GM06990 (cell line): ENCODE measurements around the gene ABCA4.
A peak's percentile ranks its signal among the peaks of the same experiment; 100 is the strongest.

Experiments used
- DNase-seq: peaks from one replicate; pipeline ENCODE4 v3.0.0-alpha.2; 2011; ENCODE audit not compliant: insufficient read length; ENCODE audit errors: extremely low read depth
- H3K27me3 ChIP-seq: replicated peaks from 2 replicates; pipeline ENCODE4 v1.6.0; 2011; ENCODE audit warnings: low read length; ENCODE audit not compliant: control insufficient read depth, insufficient read depth
- H3K36me3 ChIP-seq: 2 replicates; pipeline ENCODE4 v1.5.1; 2011; ENCODE audit warnings: low read length; ENCODE audit not compliant: control insufficient read depth, insufficient read depth
- H3K4me3 ChIP-seq: replicated peaks from 2 replicates; pipeline ENCODE4 v1.5.1; 2011; ENCODE audit warnings: low read depth, mild to moderate bottlenecking, control low read depth, low read length
- TF ChIP-seq, protein P1 (sequence below): IDR thresholded peaks from 2 replicates; pipeline ENCODE4 v1.5.1; 2011; ENCODE audit warnings: low read length, control low read depth, mild to moderate bottlenecking, inconsistent platforms; ENCODE audit not compliant: insufficient read depth, poor library complexity, severe bottlenecking

Gene ABCA4

DNA sequence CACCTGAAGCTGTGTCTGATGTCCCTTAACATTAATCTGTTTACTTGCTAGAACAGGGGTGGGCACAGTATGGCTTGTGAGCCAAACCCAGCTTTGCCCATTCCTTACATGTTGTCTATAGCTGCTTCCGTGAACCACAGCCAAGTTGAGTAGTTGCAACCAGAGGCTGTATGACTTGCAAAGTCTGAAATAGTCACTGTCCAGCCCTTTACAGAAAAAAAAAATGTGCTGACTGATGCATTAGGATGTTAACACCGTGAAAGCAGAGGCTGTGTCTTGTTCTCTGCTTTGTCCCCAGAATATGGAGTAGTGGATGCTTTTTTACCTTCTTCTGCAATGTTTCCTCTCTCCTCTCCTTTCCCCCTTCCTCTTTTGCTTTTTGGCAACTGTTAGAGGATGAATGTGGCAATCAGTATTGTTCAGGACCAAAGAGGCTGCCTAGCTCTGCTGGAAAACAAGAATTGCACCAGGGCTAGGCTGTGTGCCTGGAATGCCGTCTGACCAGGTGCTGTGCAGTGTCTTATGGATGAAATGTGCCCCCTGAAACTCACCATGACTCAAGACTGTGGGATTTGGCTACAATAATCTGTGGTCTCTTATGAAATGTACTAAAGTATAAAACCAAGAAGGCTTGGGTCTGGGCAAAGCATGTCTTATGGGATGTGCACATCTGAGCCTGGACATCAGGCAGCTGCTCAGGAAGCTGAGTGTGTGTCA lies 132.2 kb downstream of the ABCA4 start:
- DNase-seq, result no peak
- TF ChIP-seq, protein P1, sequence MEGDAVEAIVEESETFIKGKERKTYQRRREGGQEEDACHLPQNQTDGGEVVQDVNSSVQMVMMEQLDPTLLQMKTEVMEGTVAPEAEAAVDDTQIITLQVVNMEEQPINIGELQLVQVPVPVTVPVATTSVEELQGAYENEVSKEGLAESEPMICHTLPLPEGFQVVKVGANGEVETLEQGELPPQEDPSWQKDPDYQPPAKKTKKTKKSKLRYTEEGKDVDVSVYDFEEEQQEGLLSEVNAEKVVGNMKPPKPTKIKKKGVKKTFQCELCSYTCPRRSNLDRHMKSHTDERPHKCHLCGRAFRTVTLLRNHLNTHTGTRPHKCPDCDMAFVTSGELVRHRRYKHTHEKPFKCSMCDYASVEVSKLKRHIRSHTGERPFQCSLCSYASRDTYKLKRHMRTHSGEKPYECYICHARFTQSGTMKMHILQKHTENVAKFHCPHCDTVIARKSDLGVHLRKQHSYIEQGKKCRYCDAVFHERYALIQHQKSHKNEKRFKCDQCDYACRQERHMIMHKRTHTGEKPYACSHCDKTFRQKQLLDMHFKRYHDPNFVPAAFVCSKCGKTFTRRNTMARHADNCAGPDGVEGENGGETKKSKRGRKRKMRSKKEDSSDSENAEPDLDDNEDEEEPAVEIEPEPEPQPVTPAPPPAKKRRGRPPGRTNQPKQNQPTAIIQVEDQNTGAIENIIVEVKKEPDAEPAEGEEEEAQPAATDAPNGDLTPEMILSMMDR, result no peak
- Histone ChIP-seq H3K4me3 (no peak overlapping the region), H3K36me3 (no peaks in the 10 kb centered on the region), H3K27me3 (no peaks in the 10 kb centered on the region; the same call in 1 of the 2 replicates)

DNA sequence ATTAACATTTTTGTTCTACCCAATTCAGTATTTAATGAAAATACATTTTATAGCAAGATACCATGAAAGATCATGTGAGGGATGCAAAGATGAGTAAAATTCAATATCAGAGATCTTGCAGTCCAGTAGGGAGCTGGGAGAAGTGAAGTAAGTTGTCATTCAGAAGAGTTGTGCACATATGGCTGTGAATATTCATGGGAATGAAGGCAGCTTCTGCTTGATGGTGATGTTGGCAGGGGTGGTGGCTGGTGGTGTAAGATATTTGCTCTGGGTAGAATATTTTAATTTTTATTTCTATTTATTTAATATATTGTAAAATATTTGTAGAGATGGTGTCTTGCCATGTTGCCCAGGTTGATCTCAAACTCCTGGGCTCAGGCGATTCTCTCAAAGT lies 139.7 kb downstream of the ABCA4 start:
- DNase-seq, result no peak
- Histone ChIP-seq H3K27me3 (no peaks in the 10 kb centered on the region; the same call in 1 of the 2 replicates), H3K36me3 (no peaks in the 10 kb centered on the region), H3K4me3 (no peak overlapping the region)
- TF ChIP-seq, protein P1, result no peak

DNA sequence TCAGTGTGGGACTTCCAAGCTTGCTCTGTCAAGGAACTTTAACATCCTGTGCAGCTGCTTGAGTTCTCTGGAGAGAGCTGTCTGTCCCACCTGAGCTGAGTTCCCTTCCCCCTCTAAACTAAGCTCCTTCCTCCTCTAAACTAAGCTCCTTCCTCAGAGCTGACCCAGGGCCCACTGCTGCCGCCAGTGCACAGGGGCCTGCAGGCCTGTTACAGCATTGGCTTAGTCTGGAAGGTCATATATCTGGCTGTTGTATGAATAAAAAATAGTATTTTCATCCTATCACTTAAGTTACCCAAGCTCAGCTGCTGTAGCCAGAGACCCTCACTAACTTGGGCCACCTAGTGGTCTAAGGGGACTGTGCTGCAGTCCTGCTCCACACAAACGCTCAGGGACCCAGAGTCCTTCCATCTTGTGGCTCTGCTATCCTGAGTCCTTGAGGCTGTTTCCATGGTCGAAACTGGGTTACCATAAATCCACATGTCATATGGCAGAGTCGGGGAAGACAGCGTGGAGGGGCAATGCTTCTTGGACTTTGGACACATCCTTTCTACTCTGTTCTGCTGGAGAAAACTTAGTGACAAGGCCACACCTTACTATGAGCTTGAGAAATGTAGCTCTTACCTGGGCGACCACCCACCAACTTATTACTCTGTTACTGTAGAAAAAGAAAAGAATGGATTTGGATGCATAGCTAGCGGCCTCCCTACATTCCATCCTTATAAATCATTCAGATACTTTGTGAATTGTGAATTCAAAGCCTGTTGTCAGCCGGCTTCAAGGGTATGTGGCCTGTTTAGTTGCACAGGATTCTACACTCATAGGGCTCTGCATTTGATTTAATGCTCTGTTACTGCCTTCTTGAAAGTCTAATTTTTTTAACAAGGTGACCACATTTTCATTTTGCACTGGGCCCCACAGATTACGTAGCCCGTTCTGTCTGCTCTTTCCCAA lies 140.4 kb downstream of the ABCA4 start:
- TF ChIP-seq, protein P1, result peak; percentile 51
- Histone ChIP-seq H3K36me3 (no peaks in the 10 kb centered on the region), H3K27me3 (no peaks in the 10 kb centered on the region; the same call in 1 of the 2 replicates), H3K4me3 (no peak overlapping the region)
- no peak for DNase-seq

DNA sequence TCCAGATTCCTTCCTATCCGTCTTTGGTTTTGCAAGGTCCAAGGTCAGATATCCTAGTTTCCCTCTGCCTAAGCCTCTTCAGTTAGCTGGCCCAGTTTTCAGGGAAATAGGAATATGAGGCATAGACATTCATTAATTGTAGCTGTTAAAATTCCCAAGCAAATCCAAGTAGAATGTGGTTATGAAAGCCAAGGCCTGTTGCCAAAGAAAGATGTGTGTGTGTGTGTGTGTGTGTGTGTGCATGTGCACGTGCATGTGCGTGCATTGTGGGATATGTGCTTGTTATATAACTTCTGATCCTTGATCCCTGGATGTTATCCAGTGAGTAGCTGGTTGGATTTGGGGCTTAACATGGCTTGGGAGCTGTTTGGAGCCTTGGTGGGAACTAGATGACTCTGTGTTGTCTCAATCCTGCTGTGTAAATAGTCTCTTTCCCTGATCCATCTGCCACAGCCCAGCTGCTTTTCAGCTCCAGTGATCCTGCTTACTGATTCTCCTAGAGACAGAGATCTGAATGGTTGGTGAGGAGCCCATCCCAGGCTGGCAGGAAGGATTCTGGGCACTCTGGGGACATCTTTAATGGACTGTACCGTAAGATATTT lies 141.1 kb downstream of the ABCA4 start:
- TF ChIP-seq, protein P1, result no peak
- Histone ChIP-seq H3K4me3 (no peak overlapping the region), H3K27me3 (no peaks in the 10 kb centered on the region; the same call in 1 of the 2 replicates), H3K36me3 (no peaks in the 10 kb centered on the region)
- DNase-seq, result no peak

DNA sequence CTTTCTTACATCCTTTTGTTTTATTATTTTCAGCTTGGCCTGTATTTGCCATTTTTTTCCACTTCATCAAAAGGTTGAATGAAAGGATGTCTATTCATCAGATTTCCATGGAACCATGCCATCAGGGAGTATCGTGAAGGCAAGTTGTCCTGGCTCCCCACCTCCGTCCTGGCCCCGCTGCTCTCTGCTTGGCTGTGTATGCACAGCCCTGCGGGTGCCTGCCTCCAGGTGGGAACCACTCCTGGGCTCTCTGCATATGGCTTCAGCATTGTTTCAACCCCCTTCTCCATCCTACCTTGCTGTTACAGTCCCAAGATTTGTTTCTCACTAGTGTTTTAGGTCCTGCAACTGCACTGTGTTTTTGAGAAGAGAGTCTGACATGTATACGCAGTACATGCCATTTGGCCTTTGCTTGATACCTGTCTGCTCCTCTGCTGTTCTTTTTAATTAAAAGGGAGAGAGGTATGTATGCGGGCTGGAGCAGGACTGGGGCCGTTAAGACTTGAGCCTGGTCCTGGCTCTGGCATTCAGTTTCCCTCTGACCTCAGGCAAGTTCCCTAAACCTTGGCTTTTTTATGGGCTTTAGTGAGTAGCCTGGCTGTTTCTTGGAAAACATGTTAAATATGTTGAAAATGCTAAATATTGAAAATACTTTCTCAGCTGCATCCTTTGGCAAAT lies 141.8 kb downstream of the ABCA4 start:
- DNase-seq, result no peak
- TF ChIP-seq, protein P1, result no peak

More for the DNA sequence above, 141.8 kb downstream of the ABCA4 start:
- no peaks in the 10 kb centered on the region; the same call in 1 of the 2 replicates for H3K27me3 ChIP-seq
- no peak overlapping the region for H3K4me3 ChIP-seq
- no peaks in the 10 kb centered on the region for H3K36me3 ChIP-seq
